Inferior parietal cortex (tissue), 1 donor: Measurements from ENCODE around the gene RBM41.
"Not testable (repeated sequence)": the region's sequence is repeated elsewhere in the genome, so short reads cannot be mapped to it uniquely, and the experiment has no call there.

ENCODE experiments used
- DNase-seq: peaks from one replicate; pipeline ENCODE4 v3.0.0-alpha.2; 2016; ENCODE audit errors: extremely low spot score

Gene RBM41

GRCh38 chrX:107118322-107119147 lies at the start of gene RBM41:
RBM41 (minus strand) TSS chrX:107118822; CDS start chrX:107118773, 49 bp downstream.
- DNase-seq, result peak; percentile 81

GRCh38 chrX:107168257-107168656 lies 49.6 kb upstream of the RBM41 start:
- DNase-seq, result no peak

GRCh38 chrX:107167163-107167921 lies 48.7 kb upstream of the RBM41 start:
- DNase-seq, result no peak

- not testable (repeated sequence) for DNase-seq
Measured at GRCh38 chrX:107157618-107158017, 39.0 kb upstream of the RBM41 start.

- not testable (repeated sequence) for DNase-seq
Measured at GRCh38 chrX:107155621-107156430, 37.2 kb upstream of the RBM41 start.

GRCh38 chrX:107154787-107155620 lies 36.4 kb upstream of the RBM41 start:
- DNase-seq, result no peak

GRCh38 chrX:107153005-107153404 lies 34.4 kb upstream of the RBM41 start:
- peak; percentile 1 for DNase-seq

- no peak for DNase-seq
Measured at GRCh38 chrX:107146670-107147069, 28.0 kb upstream of the RBM41 start.

- no peak for DNase-seq
Measured at GRCh38 chrX:107135965-107136307, 17.3 kb upstream of the RBM41 start.

GRCh38 chrX:107135049-107135964 lies 16.7 kb upstream of the RBM41 start:
- no peak for DNase-seq

- DNase-seq, result no peak
Measured at GRCh38 chrX:107123750-107124149, 5.1 kb upstream of the RBM41 start.

- DNase-seq, result no peak
Measured at GRCh38 chrX:107119283-107119682, 661 bp upstream of the RBM41 start.

- peak; percentile 2 for DNase-seq
Measured at GRCh38 chrX:107117993-107118321, 665 bp downstream of the RBM41 start.

- no peak for DNase-seq
Measured at GRCh38 chrX:107107459-107107858, 11.2 kb downstream of the RBM41 start.

GRCh38 chrX:107102980-107103379 lies 15.6 kb downstream of the RBM41 start:
- no peak for DNase-seq

- no peak for DNase-seq
Measured at GRCh38 chrX:107076158-107076557, 42.5 kb downstream of the RBM41 start.

- not testable (repeated sequence) for DNase-seq
Measured at GRCh38 chrX:107057731-107058130, 60.9 kb downstream of the RBM41 start.

- DNase-seq, result no peak
Measured at GRCh38 chrX:107054978-107055377, 63.6 kb downstream of the RBM41 start.

GRCh38 chrX:107050195-107050709 lies 68.4 kb downstream of the RBM41 start:
- no peak for DNase-seq

- no peak for DNase-seq
Measured at GRCh38 chrX:107047622-107048021, 71.0 kb downstream of the RBM41 start.
